B cell (primary cell): ENCODE measurements around the gene PLCB1. TPM values are rescaled to one million over a fixed set of nuclear protein-coding genes. Genes with fewer than 3 reads are reported as not detected.

ENCODE experiments used
- ATAC-seq: fragments of 200-7000 bp; cut with Tn5 transposase; one replicate; pipeline ENCODE4 v1.10.0; 2021; ENCODE audit warnings: low read depth, mild to moderate bottlenecking, moderate number of reproducible peaks, moderate library complexity
- CTCF ChIA-PET: fragments of 350-600 bp; sonication (Branson Sonifier 250); formaldehyde crosslinking; loops from one replicate; lab custom pipeline; 2021; ENCODE audit warnings: antibody characterized with exemption, inconsistent platforms; lab: Charles Lee
- POLR2A ChIA-PET: fragments of 350-600 bp; sonication (Branson Sonifier 250); formaldehyde crosslinking; loops from one replicate; lab custom pipeline; 2021; ENCODE audit warnings: antibody characterized with exemption; lab: Charles Lee
- DNase-seq: peaks from one replicate; pipeline ENCODE4 v3.0.0; 2013
- H2AFZ ChIP-seq: 2 replicates; pipeline ENCODE4 v1.6.1; 2012; ENCODE audit warnings: mild to moderate bottlenecking, low read depth, low read length; ENCODE audit not compliant: insufficient read depth, poor library complexity, severe bottlenecking
- H3K27ac ChIP-seq, 2 donors: 1 replicate in 1 of 2; 2 replicates in 1 of 2; pipeline ENCODE4 v1.5.1; 2012 to 2013; ENCODE audit warnings: low read length in 2 of 2, mild to moderate bottlenecking in 2 of 2, moderate library complexity in 1 of 2
- H3K27me3 ChIP-seq, 4 experiments: fragments of 200-600 bp in 1 of 4; sonication (generic) in 1 of 4; replicated peaks in 1 of 4; 1 replicate in 2 of 4; 2 replicates in 2 of 4; pipeline versions ENCODE4 v1.6.1 to v1.7.0; 2013 to 2016; ENCODE audit warnings: low read length in 3 of 4, mild to moderate bottlenecking in 2 of 4, mixed read lengths in 1 of 4, moderate library complexity in 1 of 4; ENCODE audit not compliant: insufficient read depth in 4 of 4, control insufficient read depth in 3 of 4; ENCODE audit errors: control extremely low read depth in 1 of 4
- H3K36me3 ChIP-seq, 2 experiments: replicated peaks in 1 of 2; 1 replicate in 1 of 2; 2 replicates in 1 of 2; pipeline versions ENCODE4 v1.6.1 to v1.7.1; 2013; ENCODE audit warnings: low read length in 1 of 2; ENCODE audit not compliant: insufficient read depth in 2 of 2, control insufficient read depth in 1 of 2; ENCODE audit errors: control extremely low read depth in 1 of 2, extremely low read depth in 1 of 2
- H3K4me1 ChIP-seq, 2 donors: fragments of 200-600 bp in 1 of 2; sonication (generic) in 1 of 2; 1 replicate in 1 of 2; 2 replicates in 1 of 2; pipeline versions ENCODE4 v1.5.1 to v1.6.1; 2013 to 2017; ENCODE audit warnings: low read length in 2 of 2; ENCODE audit not compliant: control insufficient read depth in 2 of 2, insufficient read depth in 2 of 2
- H3K4me2 ChIP-seq: replicated peaks from 2 replicates; pipeline ENCODE3; 2012; ENCODE audit warnings: mild to moderate bottlenecking, low read depth, low read length; ENCODE audit not compliant: poor library complexity, severe bottlenecking
- H3K4me3 ChIP-seq, 5 experiments: fragments of 200-600 bp in 1 of 5; sonication (generic) in 1 of 5; 1 replicate in 3 of 5; 2 replicates in 2 of 5; pipeline versions ENCODE4 v1.5.1 to v1.7.0; 2011 to 2016; ENCODE audit warnings: low read length in 4 of 5, mild to moderate bottlenecking in 4 of 5, low read depth in 2 of 5, control low read depth in 1 of 5, moderate library complexity in 1 of 5; ENCODE audit not compliant: insufficient read depth in 1 of 5; ENCODE audit errors: control extremely low read depth in 1 of 5, extremely low read depth in 1 of 5
- H3K79me2 ChIP-seq: fragments of 200-600 bp; sonication (generic); one replicate; pipeline ENCODE4 v1.6.0; 2016; ENCODE audit warnings: low read length; ENCODE audit not compliant: control insufficient read depth, insufficient read depth
- H3K9ac ChIP-seq: fragments of 200-600 bp; sonication (generic); 2 replicates; pipeline ENCODE4 v1.6.1; 2017; ENCODE audit warnings: mild to moderate bottlenecking, low read length, moderate library complexity
- H3K9me3 ChIP-seq, 3 donors: one replicate each; pipeline versions ENCODE4 v1.6.1 to v1.7.1; 2013; ENCODE audit warnings: low read length in 2 of 3; ENCODE audit not compliant: control insufficient read depth in 2 of 3, insufficient read depth in 1 of 3; ENCODE audit errors: control extremely low read depth in 1 of 3
- H4K20me1 ChIP-seq: 2 replicates; pipeline ENCODE4 v1.6.0; 2012; ENCODE audit warnings: mild to moderate bottlenecking, low read length; ENCODE audit not compliant: insufficient read depth, control insufficient read depth, poor library complexity, severe bottlenecking
- H3K27ac Mint-ChIP-seq: one replicate; pipeline ENCODE4 v1.8.0; 2021; ENCODE audit warnings: mixed read lengths
- H3K27me3 Mint-ChIP-seq: one replicate; pipeline ENCODE4 v1.8.0; 2021; ENCODE audit warnings: mixed read lengths
- H3K4me1 Mint-ChIP-seq: one replicate; pipeline ENCODE4 v1.8.0; 2021; ENCODE audit warnings: mixed read lengths
- H3K4me3 Mint-ChIP-seq: one replicate; pipeline ENCODE4 v1.8.0; 2021; ENCODE audit warnings: mixed read lengths
- H3K9me3 Mint-ChIP-seq: one replicate; pipeline ENCODE4 v1.8.0; 2022; ENCODE audit warnings: mixed read lengths; ENCODE audit not compliant: insufficient read depth
- CTCF ChIP-seq: fragments of 200-600 bp; IDR thresholded peaks from one replicate; pipeline ENCODE4 v1.8.0; 2022; ENCODE audit warnings: antibody characterized with exemption, mild to moderate bottlenecking
- EZH2 ChIP-seq: IDR thresholded peaks from 2 replicates; pipeline ENCODE4 v1.6.1; 2012; ENCODE audit warnings: borderline replicate concordance, low read depth, mild to moderate bottlenecking, moderate library complexity, low read length; ENCODE audit not compliant: insufficient read depth, poor library complexity, severe bottlenecking
- WGBS: methylation state at CpG from one replicate; pipeline ENCODE4 v1.1.5; 2013; ENCODE audit warnings: missing lambda C conversion rate; ENCODE audit not compliant: insufficient coverage; 5-methylcytosine and 5-hydroxymethylcytosine counted together
- intact Hi-C: fragments of 100-400 bp; cut with micrococcal nuclease; formaldehyde crosslinking; loops from one replicate; pipeline ENCODE4 v1.10.0; 2022
- polyA plus RNA-seq: library from polyadenylated mRNA; depleted of rRNA; stranded (reverse); fragments of >200 nt; gene quantifications from 2 replicates; pipeline ENCODE4 v1.2.3, GENCODE V29; 2012
- total RNA-seq, 2 donors: library from RNA; stranded (reverse); fragments of 120-200 nt in 1 of 2; gene quantifications; 1 replicate in 1 of 2; 2 replicates in 1 of 2; pipeline versions ENCODE4 v1.2.3 to v1.2.4, GENCODE V29; 2013 to 2022

Gene PLCB1
- total and polyA plus RNA-seq, 2 donors (not counting 1 experiment from before 2014, with no cell fraction given), result 0.18 to 0.47 TPM

- Histone ChIP-seq H4K20me1 (no peaks in the 10 kb centered on the region), H3K79me2 (no peaks in the 10 kb centered on the region), H3K9me3 (no peaks in the 10 kb centered on the region), H2AFZ (no peak overlapping the region), H3K36me3 (no peaks in the 10 kb centered on the region), H3K27ac (no peak overlapping the region), H3K4me3 (no peak overlapping the region), H3K4me2 (no peak overlapping the region), H3K27me3 (peaks cover 0 to 4% (median 0%) of the 10 kb centered on the region in 4 experiments), H3K9ac (no peak overlapping the region), H3K4me1 (no peaks in the 10 kb centered on the region)
- POLR2A ChIA-PET, result no interaction called here
- no peak for TF ChIP-seq CTCF
- no peak for TF ChIP-seq EZH2
- Mint-ChIP-seq H3K4me1 (no peaks in the 10 kb centered on the region), H3K9me3 (peaks cover 3% of the 10 kb centered on the region), H3K27me3 (no peaks in the 10 kb centered on the region), H3K27ac (no peak overlapping the region), H3K4me3 (no peak overlapping the region)
- DNase-seq (no peak), ATAC-seq (no peak)
- intact Hi-C loops, result no loop called here
- CTCF ChIA-PET, result interaction anchor here (1.1 kb wide), 1 partner anchor 236 kb away, joined by 3 read pairs; no protein-coding TSS in a partner anchor
Observed at GRCh38 chr20:8855315-8855714, 723.2 kb downstream of the PLCB1 start.

- Histone ChIP-seq H3K4me2 (no peak overlapping the region), H3K9me3 (no peaks in the 10 kb centered on the region), H3K27ac (no peak overlapping the region), H3K4me3 (no peak overlapping the region), H4K20me1 (no peaks in the 10 kb centered on the region), H3K4me1 (no peaks in the 10 kb centered on the region), H3K9ac (no peak overlapping the region), H2AFZ (no peak overlapping the region), H3K27me3 (peaks cover 0 to 4% (median 0%) of the 10 kb centered on the region in 4 experiments), H3K36me3 (no peaks in the 10 kb centered on the region), H3K79me2 (no peaks in the 10 kb centered on the region)
- no peak for DNase-seq
- WGBS, result 90% methylated on average over 1 of the region's 1 CpG
- Mint-ChIP-seq H3K4me1 (no peaks in the 10 kb centered on the region), H3K9me3 (peaks cover 3% of the 10 kb centered on the region), H3K27ac (no peak overlapping the region), H3K4me3 (no peak overlapping the region), H3K27me3 (no peaks in the 10 kb centered on the region)
- ATAC-seq, result no peak
- intact Hi-C loops, result no loop called here
- CTCF ChIA-PET, result no interaction called here
- TF ChIP-seq CTCF, result no peak
- no peak for TF ChIP-seq EZH2
- POLR2A ChIA-PET, result no interaction called here
Observed at GRCh38 chr20:8856668-8857067, 724.6 kb downstream of the PLCB1 start.
